Dendritic cell treated with granulocyte-macrophage colony-stimulating factor and Interleukin-4, amounts not matched to agents 40 ng/mL and 50 ng/mL, for 4 days (primary cell): ENCODE results near the gene C6.
"Not testable (repeated sequence)": the region's sequence is repeated elsewhere in the genome, so short reads cannot be mapped to it uniquely, and the experiment has no call there.

Source experiments
- H3K27ac Mint-ChIP-seq: one replicate; pipeline ENCODE4 v1.8.0; 2022; ENCODE audit warnings: mild to moderate bottlenecking, mixed read lengths
- H3K27me3 Mint-ChIP-seq: one replicate; pipeline ENCODE4 v1.8.0; 2022; ENCODE audit warnings: mild to moderate bottlenecking, mixed read lengths
- H3K36me3 Mint-ChIP-seq: one replicate; pipeline ENCODE4 v1.8.0; 2022; ENCODE audit warnings: low read depth, mixed read lengths
- H3K4me1 Mint-ChIP-seq: one replicate; pipeline ENCODE4 v1.8.0; 2022; ENCODE audit warnings: low read depth, mixed read lengths
- H3K4me3 Mint-ChIP-seq: one replicate; pipeline ENCODE4 v1.8.0; 2022; ENCODE audit warnings: mild to moderate bottlenecking, moderate library complexity, mixed read lengths
- H3K9me3 Mint-ChIP-seq: one replicate; pipeline ENCODE4 v1.8.0; 2022; ENCODE audit warnings: mixed read lengths
- intact Hi-C: fragments of 100-400 bp; cut with micrococcal nuclease; formaldehyde crosslinking; loops from one replicate; pipeline ENCODE4 v1.15.0; 2022

Gene C6

DNA sequence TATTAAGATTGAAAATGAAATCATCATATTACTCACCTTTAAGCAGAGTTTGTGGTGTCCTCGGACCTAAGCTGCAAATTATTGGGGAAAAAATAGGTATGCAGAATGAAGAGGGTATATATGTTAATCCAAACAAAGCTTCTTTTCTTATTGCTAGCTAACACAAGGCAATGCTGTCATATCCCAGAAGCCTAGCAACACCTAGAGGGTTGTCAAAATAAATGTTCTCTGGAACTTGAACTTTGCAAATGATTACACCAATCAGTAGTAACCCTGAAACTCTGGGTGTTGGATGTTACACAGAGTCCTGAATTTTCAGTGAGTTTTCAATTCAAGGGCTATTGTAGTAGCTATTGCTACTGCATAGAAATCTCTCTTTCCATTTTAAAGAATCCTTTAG is at the start of gene C6:
Gene C6 (minus strand): TSS at position 193 of the 400 bp plus-strand sequence. CDS start 10,302 bp downstream, outside the sequence.
- no peak within 1 kb of the TSS for H3K27ac Mint-ChIP-seq
- intact Hi-C loops, result no loop called here
- H3K36me3 Mint-ChIP-seq, result no peaks in the 10 kb centered on the region
- no peaks in the 10 kb centered on the region for H3K27me3 Mint-ChIP-seq
- no peak within 1 kb of the TSS for H3K4me3 Mint-ChIP-seq
- peaks cover 18% of the 10 kb centered on the region for H3K9me3 Mint-ChIP-seq
- H3K4me1 Mint-ChIP-seq, result no peaks in the 10 kb centered on the region

DNA sequence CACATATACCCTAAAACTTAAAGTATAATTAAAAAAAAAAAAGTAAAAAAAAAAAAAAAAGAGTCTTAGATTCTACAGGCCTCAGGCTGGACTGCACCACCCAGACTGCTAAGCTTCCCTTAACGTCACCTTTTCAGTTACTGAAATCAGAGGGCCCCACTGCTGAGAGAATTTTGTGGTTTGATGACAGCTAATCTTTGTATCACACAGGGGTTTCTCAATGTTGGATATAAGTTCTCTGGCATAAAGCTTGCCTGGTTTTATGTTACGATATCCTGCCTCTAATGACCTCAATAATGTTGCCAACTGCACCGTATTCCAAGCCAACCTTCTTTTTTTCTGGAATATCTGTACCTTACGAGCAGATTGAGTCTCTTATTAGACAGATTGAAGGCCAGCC is 43.1 kb upstream of the C6 start:
- intact Hi-C loops, result no loop called here
- no peaks in the 10 kb centered on the region for H3K36me3 Mint-ChIP-seq
- H3K4me3 Mint-ChIP-seq, result no peak overlapping the region
- H3K27ac Mint-ChIP-seq, result no peak overlapping the region
- no peaks in the 10 kb centered on the region for H3K4me1 Mint-ChIP-seq
- no peaks in the 10 kb centered on the region for H3K27me3 Mint-ChIP-seq
- peaks cover 7% of the 10 kb centered on the region for H3K9me3 Mint-ChIP-seq

DNA sequence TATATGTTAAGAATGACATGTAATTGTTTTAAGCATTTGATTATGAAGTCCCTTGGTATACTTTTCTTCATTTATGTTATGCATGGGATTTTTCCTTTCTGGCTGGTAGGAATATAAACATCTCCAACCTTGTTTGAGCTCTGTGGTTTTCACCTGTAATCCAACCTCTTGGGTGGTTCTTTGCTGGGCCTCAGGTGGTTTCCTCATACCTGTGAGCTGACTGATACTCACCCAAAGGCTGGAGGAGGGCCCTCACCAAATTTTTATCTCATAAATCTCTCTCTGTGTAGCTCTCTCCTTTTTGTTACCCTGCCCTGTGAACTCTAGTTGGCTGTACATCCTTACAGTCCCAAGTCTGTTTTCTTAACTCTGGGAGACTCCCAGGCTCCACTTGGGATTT is 39.8 kb upstream of the C6 start:
- Mint-ChIP-seq H3K4me3 (no peak overlapping the region), H3K27ac (no peak overlapping the region), H3K36me3 (no peaks in the 10 kb centered on the region), H3K9me3 (peaks cover 7% of the 10 kb centered on the region), H3K4me1 (no peaks in the 10 kb centered on the region), H3K27me3 (no peaks in the 10 kb centered on the region)
- intact Hi-C loops, result no loop called here

DNA sequence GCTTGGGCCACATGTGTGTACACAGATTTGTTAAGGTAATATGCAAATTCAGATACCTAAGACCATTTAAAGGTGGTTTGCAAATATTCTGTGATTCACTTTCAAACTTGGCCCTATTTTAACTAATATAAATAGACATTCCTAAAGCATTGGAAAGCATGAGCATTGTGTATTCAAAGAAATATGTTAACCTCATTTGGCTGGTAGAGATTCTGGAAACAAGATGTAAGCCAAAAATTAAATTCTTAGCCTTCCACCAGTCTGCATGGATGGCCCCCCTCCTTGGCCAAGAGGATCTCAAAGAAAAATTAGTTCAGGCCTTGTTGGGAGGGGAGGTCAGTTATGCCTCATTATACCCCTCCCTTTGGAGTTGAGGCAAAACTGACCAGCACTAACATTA is 38.7 kb upstream of the C6 start:
- no peaks in the 10 kb centered on the region for H3K36me3 Mint-ChIP-seq
- H3K4me3 Mint-ChIP-seq, result no peak overlapping the region
- H3K4me1 Mint-ChIP-seq, result no peaks in the 10 kb centered on the region
- intact Hi-C loops, result no loop called here
- H3K27me3 Mint-ChIP-seq, result no peaks in the 10 kb centered on the region
- peaks cover 7% of the 10 kb centered on the region for H3K9me3 Mint-ChIP-seq
- no peak overlapping the region for H3K27ac Mint-ChIP-seq

DNA sequence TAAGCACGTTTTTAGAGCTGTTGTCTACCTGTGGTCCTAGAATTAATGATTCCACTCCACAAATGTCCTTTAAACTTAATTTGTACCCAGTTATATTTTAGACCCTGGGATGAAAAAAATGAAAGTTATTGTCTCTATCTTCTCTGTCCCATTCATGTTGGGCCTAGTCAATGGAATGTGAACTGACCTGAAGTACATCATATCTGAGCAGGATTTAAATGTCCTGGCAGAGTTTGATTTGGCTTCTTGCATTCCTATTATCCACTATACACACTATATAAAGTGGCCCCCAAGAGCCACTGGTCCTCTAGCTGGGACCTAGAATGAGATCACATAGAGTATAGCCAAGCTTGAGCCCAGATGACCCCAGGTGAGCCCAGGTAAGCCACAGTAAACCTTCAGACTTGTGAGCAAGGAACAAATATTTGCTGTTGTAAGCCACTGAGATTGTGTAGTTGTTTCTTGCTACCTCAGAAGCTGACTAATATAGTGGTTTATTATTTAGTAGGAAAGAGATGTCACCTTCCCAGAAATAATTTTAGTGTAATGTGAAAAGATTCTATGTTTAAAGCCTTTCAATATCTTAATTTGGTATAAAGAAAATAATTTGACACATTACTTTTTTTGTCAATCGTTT is 37.1 kb upstream of the C6 start:
- Mint-ChIP-seq H3K36me3 (no peaks in the 10 kb centered on the region), H3K9me3 (peaks cover 2% of the 10 kb centered on the region), H3K27me3 (no peaks in the 10 kb centered on the region), H3K27ac (no peak overlapping the region), H3K4me1 (no peaks in the 10 kb centered on the region), H3K4me3 (no peak overlapping the region)
- intact Hi-C loops, result no loop called here

DNA sequence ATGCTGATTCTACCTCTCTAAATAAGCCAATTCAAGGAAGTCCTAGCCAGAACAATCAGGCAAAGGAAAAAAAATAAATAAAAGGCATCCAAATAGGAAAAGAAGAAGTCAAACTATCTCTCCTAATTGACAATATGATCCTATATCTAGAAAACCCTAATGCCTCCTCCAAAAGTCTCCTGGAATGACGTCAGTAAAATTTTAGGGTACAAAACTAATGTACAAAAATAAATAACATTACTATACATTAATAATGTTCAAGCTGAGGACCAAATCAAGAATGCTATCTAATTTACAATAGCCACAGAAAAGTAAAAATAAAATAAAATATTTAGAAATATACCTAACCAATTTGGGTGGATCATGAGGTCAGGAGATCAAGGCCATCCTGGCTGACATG is 33.8 kb upstream of the C6 start:
- H3K36me3 Mint-ChIP-seq, result no peaks in the 10 kb centered on the region
- no peak overlapping the region for H3K4me3 Mint-ChIP-seq
- H3K4me1 Mint-ChIP-seq, result no peaks in the 10 kb centered on the region
- no peaks in the 10 kb centered on the region for H3K9me3 Mint-ChIP-seq
- no peaks in the 10 kb centered on the region for H3K27me3 Mint-ChIP-seq
- intact Hi-C loops, result no loop called here
- no peak overlapping the region for H3K27ac Mint-ChIP-seq

DNA sequence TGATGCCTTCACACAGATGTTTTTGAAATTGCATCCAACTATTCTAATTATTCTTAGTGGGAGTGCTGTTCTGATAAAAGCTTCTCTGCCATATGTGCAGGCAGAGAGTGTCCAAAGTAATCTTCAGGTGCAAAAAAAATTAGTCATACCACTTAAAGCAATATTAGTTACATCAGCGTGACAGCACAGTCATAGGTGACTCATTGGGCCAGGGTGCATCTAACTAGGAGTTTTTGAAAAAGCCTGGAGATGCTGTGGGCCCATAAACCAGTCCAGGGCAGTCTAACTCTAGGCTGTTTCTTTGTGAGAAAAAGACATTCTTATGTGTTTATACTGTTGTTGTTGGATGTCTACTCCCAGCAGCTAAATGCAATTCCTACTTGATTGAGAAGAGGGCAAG is 33.0 kb upstream of the C6 start:
- Mint-ChIP-seq H3K4me1 (no peaks in the 10 kb centered on the region), H3K27ac (no peak overlapping the region), H3K36me3 (no peaks in the 10 kb centered on the region), H3K9me3 (peaks cover under 1% of the 10 kb centered on the region), H3K4me3 (no peak overlapping the region), H3K27me3 (no peaks in the 10 kb centered on the region)
- intact Hi-C loops, result no loop called here

DNA sequence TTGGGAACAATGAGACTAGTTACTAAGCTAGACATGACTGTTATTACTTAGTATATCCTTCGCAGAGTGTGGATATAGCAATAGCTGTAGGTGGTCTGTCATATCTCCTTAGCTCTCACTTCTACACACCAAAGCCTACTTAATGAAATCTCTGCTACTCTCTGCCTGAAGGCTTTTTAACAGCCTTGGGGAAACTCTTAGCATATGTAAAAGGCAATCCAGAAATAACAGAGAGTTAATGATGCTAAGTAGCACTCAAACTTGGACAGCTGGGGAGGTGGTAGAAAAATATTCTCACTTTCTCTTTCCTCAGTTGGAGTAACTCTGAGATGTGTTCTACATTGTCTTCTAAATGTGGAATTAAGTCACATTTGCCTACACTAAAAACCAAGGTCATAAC is 30.2 kb upstream of the C6 start:
- Mint-ChIP-seq H3K36me3 (no peaks in the 10 kb centered on the region), H3K4me1 (no peaks in the 10 kb centered on the region), H3K9me3 (peaks cover 23% of the 10 kb centered on the region), H3K4me3 (no peak overlapping the region), H3K27ac (no peak overlapping the region), H3K27me3 (no peaks in the 10 kb centered on the region)
- intact Hi-C loops, result no loop called here

DNA sequence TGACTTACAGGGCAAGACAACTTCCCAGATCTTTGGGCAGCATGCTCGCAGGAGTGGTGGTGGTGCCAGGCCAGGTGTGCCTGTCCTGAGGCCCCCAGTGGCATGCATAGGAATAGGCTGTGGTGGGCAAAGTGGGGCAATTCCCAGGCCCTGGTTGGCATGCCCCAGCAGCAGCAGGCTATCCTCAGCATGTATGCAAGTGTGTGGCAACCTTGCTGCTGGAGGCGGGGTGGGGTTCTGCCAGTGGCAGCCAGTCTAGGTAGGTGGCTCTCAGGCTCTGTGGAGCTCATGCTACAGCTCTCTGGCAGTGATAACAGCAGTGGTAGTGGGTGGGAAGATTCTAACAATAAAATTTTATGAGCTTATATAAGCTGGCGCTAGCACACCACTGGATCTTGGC is 27.7 kb upstream of the C6 start:
- intact Hi-C loops, result no loop called here
- Mint-ChIP-seq H3K4me1 (no peaks in the 10 kb centered on the region), H3K36me3 (no peaks in the 10 kb centered on the region)

DNA sequence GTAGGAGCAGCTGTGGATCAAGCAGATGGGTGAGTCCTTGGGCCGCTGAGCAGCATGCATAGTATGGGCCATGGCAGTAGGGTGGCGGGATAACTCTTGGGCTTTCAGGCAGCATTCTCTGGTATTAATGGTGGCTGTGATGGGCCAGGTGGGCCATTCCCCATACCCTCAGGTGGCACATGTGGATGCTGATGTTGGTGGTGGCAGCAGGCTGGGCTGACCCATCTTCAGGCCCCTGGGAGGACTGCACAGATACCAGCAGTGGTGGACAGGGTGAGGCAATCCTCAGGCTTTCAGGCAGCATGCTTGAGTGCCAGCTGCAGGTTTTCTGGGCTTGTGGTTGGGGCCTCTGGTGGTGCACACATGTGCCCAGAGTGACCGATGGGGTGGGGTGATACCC is 27.1 kb upstream of the C6 start:
- Mint-ChIP-seq H3K4me3 (no peak overlapping the region), H3K27ac (no peak overlapping the region), H3K9me3 (peaks cover 30% of the 10 kb centered on the region), H3K36me3 (no peaks in the 10 kb centered on the region), H3K27me3 (no peaks in the 10 kb centered on the region), H3K4me1 (no peaks in the 10 kb centered on the region)
- intact Hi-C loops, result no loop called here

More for the DNA sequence above, 27.7 kb upstream of the C6 start:
- no peak overlapping the region for H3K4me3 Mint-ChIP-seq
- no peaks in the 10 kb centered on the region for H3K27me3 Mint-ChIP-seq
- H3K9me3 Mint-ChIP-seq, result peaks cover 30% of the 10 kb centered on the region
- no peak overlapping the region for H3K27ac Mint-ChIP-seq

DNA sequence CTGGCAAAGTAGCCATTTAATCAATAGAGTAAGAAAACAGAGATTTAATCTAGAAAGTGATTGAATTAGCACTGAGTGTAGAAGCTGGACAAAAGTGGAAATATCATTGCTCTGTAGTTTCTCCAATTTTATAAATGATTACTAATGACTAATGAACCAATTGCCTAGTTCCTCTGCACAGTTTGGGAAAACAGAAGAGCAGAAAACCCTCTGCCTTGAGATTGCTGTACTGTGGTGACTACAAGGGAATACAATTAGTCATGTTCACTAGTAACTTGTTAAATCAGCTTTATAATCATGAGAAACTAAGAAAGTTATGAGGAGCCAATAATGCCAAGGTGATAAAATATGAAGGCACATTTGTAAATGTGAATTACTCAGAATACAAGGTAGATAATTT is 21.1 kb upstream of the C6 start:
- H3K27ac Mint-ChIP-seq, result no peak overlapping the region
- H3K27me3 Mint-ChIP-seq, result no peaks in the 10 kb centered on the region
- H3K4me1 Mint-ChIP-seq, result no peaks in the 10 kb centered on the region
- no peaks in the 10 kb centered on the region for H3K36me3 Mint-ChIP-seq
- H3K9me3 Mint-ChIP-seq, result peaks cover 41% of the 10 kb centered on the region
- no peak overlapping the region for H3K4me3 Mint-ChIP-seq
- intact Hi-C loops, result no loop called here

DNA sequence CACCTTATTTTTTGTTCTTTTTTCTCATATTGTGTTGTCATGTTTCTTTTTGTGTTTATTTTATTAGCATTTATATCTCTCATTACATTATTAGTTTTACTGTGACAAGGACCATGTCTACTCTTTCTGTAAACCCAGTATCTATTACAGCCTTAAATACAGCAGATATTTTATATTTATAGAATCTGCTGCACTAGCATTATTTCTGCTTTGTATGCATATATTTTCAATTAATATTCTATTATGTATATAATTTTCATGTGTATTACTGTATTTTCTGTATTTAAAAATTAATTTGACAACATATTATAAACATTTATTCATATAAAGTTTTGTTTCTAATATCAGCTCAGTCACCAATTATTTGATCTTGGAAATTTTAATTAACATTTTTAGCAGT is 19.5 kb upstream of the C6 start:
- intact Hi-C loops, result no loop called here
- no peaks in the 10 kb centered on the region for H3K36me3 Mint-ChIP-seq
- H3K4me1 Mint-ChIP-seq, result no peaks in the 10 kb centered on the region
- no peak overlapping the region for H3K4me3 Mint-ChIP-seq
- H3K27me3 Mint-ChIP-seq, result no peaks in the 10 kb centered on the region
- peaks cover 46% of the 10 kb centered on the region for H3K9me3 Mint-ChIP-seq
- no peak overlapping the region for H3K27ac Mint-ChIP-seq

DNA sequence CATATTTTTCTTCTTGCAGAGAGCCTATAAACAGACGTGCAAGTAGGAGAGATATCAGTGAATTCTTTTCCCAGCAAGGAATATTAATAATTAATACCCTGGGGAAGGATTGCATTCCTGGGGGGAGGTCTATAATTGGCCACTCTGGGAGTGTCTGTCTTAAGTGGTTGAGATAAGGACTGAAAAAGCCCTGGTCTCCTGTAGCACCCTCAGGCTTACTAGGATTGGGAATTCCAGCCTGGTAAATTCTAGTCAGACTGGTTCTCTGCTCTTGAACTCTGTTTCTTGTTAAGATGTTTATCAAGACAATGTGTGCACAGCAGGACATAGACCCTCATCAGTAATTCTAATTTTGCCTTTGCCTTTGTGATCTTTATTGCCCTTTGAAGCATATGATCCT is 16.9 kb upstream of the C6 start:
- H3K4me3 Mint-ChIP-seq, H3K36me3 Mint-ChIP-seq, intact Hi-C loops, H3K4me1 Mint-ChIP-seq, H3K27ac Mint-ChIP-seq, H3K27me3 Mint-ChIP-seq: not testable (repeated sequence)
- H3K9me3 Mint-ChIP-seq, result peaks cover 57% of the 10 kb centered on the region

DNA sequence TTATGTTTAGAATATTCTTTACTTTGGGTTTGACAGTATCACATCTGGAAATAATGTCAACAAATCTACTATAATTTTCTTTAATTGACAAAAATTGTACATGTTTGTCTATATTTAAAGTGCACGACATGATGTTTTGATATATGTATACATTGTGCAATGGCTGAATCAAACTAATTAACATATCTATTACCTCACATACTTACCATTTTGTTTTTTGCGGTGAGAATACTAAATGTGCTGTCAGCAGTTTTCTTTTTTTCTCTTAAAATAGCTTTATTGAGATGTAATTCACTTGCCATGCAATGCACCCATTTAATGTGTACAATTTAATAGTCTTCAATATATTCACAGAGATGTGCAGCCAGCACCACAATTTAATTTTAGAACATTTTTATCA is 10.6 kb upstream of the C6 start:
- Mint-ChIP-seq H3K27ac (no peak overlapping the region), H3K4me1 (no peaks in the 10 kb centered on the region), H3K27me3 (no peaks in the 10 kb centered on the region), H3K9me3 (peaks cover 22% of the 10 kb centered on the region), H3K36me3 (no peaks in the 10 kb centered on the region), H3K4me3 (no peak overlapping the region)
- intact Hi-C loops, result no loop called here

DNA sequence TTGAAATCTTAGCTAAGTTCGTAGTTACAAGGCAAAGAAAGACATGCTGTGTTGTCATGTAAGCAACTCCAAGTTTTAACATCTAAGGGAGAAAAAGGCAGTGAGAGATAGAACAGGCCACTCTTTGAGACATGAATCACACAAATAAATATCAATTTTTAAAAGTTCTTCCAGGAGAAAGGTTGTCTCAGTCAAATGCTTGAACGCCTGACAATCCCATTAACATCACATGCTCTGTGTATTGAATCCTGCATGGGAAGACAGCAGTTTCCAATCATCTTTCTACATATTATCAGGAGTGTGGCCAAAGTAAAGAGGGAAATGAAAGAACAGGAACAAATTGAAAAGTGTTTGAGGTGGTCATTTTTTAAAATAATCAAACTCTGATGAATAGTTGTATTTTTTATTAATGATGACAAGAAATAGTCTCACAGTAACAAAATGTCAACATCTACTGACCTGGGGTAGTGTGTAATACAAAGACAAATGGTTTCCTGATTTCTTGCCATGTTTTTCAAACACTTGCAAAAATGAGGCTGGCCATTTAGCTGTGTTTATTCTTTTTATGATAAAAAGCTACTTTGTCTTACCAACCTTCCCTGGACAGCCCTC is 6.4 kb upstream of the C6 start:
- Mint-ChIP-seq H3K27me3 (no peaks in the 10 kb centered on the region), H3K36me3 (no peaks in the 10 kb centered on the region), H3K27ac (no peak overlapping the region), H3K9me3 (peaks cover 15% of the 10 kb centered on the region), H3K4me3 (no peak overlapping the region), H3K4me1 (no peaks in the 10 kb centered on the region)
- intact Hi-C loops, result no loop called here
